Astrocyte (in vitro differentiated cells and primary cell): ENCODE results near the gene LCK.

Experiments used
- EZH2 ChIP-seq: IDR thresholded peaks from 2 replicates; pipeline ENCODE4 v1.6.1; 2012; ENCODE audit warnings: mild to moderate bottlenecking, low read length, inconsistent platforms; ENCODE audit not compliant: insufficient read depth
- TF ChIP-seq, protein P1 (sequence below): IDR thresholded peaks from 2 replicates; pipeline ENCODE4 v1.5.1; 2011; ENCODE audit warnings: low read depth, mild to moderate bottlenecking, inconsistent platforms, low read length, moderate library complexity; ENCODE audit not compliant: insufficient read depth

DNA sequence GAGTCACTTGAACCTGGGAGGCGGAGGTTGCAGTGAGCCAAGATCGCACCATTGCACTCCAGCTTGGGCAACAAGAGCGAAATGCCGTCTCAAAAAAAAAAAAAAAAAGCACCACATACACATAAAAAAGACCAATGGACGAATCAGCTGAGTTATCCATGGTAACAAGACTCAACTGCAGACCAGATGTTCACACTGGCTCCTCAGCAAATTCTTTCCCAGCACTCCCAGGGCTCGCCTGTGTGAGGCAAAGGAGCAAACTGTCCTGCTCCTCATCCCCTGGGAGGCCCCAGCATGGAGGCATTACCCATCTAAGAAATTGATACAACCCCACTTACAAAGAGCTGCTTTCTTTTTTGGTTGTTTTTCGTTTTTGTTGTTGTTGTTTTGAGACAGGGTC, 32.0 kb upstream of the LCK start:
- TF ChIP-seq, protein P1, sequence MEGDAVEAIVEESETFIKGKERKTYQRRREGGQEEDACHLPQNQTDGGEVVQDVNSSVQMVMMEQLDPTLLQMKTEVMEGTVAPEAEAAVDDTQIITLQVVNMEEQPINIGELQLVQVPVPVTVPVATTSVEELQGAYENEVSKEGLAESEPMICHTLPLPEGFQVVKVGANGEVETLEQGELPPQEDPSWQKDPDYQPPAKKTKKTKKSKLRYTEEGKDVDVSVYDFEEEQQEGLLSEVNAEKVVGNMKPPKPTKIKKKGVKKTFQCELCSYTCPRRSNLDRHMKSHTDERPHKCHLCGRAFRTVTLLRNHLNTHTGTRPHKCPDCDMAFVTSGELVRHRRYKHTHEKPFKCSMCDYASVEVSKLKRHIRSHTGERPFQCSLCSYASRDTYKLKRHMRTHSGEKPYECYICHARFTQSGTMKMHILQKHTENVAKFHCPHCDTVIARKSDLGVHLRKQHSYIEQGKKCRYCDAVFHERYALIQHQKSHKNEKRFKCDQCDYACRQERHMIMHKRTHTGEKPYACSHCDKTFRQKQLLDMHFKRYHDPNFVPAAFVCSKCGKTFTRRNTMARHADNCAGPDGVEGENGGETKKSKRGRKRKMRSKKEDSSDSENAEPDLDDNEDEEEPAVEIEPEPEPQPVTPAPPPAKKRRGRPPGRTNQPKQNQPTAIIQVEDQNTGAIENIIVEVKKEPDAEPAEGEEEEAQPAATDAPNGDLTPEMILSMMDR: no peak
- TF ChIP-seq EZH2: no peak
